KMS-11 (cell line): ENCODE measurements around the gene MTUS2.

Source experiments
- H2AFZ ChIP-seq: fragments of 200-600 bp; sonication (generic); 2 replicates; pipeline ENCODE4 v1.6.1; 2016; ENCODE audit warnings: antibody characterized with exemption, mixed run types, low read depth
- H3K27ac ChIP-seq: fragments of 200-600 bp; sonication (generic); 2 replicates; pipeline ENCODE4 v1.6.1; 2016; ENCODE audit warnings: mild to moderate bottlenecking, mixed run types
- H3K27me3 ChIP-seq: fragments of 200-600 bp; sonication (generic); 2 replicates; pipeline ENCODE4 v1.6.1; 2017; ENCODE audit warnings: mild to moderate bottlenecking, low read depth, mixed run types, moderate library complexity; ENCODE audit not compliant: insufficient read depth
- H3K36me3 ChIP-seq: fragments of 200-600 bp; sonication (generic); 2 replicates; pipeline ENCODE4 v1.6.1; 2017; ENCODE audit warnings: mild to moderate bottlenecking, mixed run types; ENCODE audit not compliant: insufficient read depth
- H3K4me1 ChIP-seq: fragments of 200-600 bp; sonication (generic); 2 replicates; pipeline ENCODE4 v1.6.1; 2016; ENCODE audit warnings: mild to moderate bottlenecking, low read depth, mixed run types; ENCODE audit not compliant: poor library complexity, severe bottlenecking
- H3K4me2 ChIP-seq: fragments of 200-600 bp; sonication (generic); 2 replicates; pipeline ENCODE4 v1.7.0; 2016; ENCODE audit warnings: mild to moderate bottlenecking, mixed run types
- H3K4me3 ChIP-seq: fragments of 200-600 bp; sonication (generic); IDR thresholded peaks from 2 replicates; pipeline ENCODE4 v1.6.1; 2017; ENCODE audit warnings: low read depth, low read length, mixed read lengths; ENCODE audit not compliant: insufficient read depth
- H3K79me2 ChIP-seq: fragments of 200-600 bp; sonication (generic); 2 replicates; pipeline ENCODE4 v1.6.1; 2016; ENCODE audit warnings: low read depth, mixed run types; ENCODE audit not compliant: insufficient read depth
- H3K9ac ChIP-seq: fragments of 200-600 bp; sonication (generic); 2 replicates; pipeline ENCODE4 v1.6.1; 2016; ENCODE audit warnings: mild to moderate bottlenecking, mixed run types
- H4K20me1 ChIP-seq: fragments of 200-600 bp; sonication (generic); 2 replicates; pipeline ENCODE4 v1.6.1; 2016; ENCODE audit warnings: mild to moderate bottlenecking, mixed run types; ENCODE audit not compliant: insufficient read depth
- CTCF ChIP-seq: fragments of 200-600 bp; sonication (generic); conservative IDR thresholded peaks from 2 replicates; pipeline ENCODE4 v1.6.1; 2017; ENCODE audit warnings: low read depth, mild to moderate bottlenecking, antibody characterized with exemption, low read length, moderate library complexity, mixed read lengths

MTUS2 gene

GRCh38 chr13:29514720-29515310 is 694.7 kb downstream of the MTUS2 start:
- peaks cover 3% of the 10 kb centered on the region for H3K4me1 ChIP-seq
- no peak for TF ChIP-seq CTCF
- no peaks in the 10 kb centered on the region for H3K36me3 ChIP-seq
- H3K4me3 ChIP-seq: no peak overlapping the region
- H3K79me2 ChIP-seq: no peaks in the 10 kb centered on the region
- no peaks in the 10 kb centered on the region for H4K20me1 ChIP-seq
- H3K27me3 ChIP-seq: no peaks in the 10 kb centered on the region
- H3K4me2 ChIP-seq: no peak overlapping the region
- H2AFZ ChIP-seq: no peak overlapping the region
- no peak overlapping the region for H3K27ac ChIP-seq
- no peak overlapping the region for H3K9ac ChIP-seq

DNA sequence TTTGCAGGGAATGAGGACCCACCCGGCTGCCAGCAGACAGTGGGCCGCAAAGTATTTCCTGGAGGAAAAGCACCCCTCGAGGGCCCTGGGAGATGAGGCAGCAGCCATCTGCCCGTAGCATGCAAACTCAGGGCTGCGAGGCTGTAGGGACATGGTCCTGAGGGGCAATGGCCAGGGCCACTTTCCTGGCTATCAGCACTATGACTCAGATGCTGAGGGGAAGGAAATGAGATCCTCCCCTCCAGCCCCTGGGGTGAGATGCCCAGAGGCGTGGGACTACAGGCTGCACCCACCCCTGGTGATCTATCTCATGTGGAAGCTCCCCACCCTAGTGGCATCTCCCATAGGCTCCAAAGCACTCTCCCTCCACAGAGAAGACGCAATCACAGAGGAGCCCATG is 695.2 kb downstream of the MTUS2 start:
- Histone ChIP-seq H3K27me3 (no peaks in the 10 kb centered on the region), H3K79me2 (no peaks in the 10 kb centered on the region), H3K4me1 (no peaks in the 10 kb centered on the region), H3K9ac (no peak overlapping the region), H2AFZ (no peak overlapping the region), H3K4me3 (no peak overlapping the region), H3K27ac (no peak overlapping the region), H3K4me2 (no peak overlapping the region), H3K36me3 (no peaks in the 10 kb centered on the region), H4K20me1 (no peaks in the 10 kb centered on the region)
- no peak for TF ChIP-seq CTCF

DNA sequence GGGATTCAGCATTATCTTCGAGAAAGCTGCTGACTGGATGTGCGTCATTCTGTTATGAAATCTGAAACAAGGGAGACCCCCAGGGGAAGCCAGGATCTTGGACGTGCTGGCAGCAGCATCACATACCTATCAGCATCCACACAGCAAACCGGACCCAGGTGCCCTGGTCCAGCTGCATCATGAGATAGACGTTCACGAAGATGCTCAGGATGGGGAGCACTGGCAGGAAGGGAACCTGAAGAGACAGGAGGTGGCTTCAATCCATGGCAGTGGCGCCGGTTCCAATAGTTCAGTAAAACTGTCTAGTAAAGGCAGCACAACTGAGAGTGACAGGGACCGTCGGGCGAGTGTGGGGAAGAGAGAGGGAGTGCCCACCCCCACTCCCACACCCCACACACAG is 695.9 kb downstream of the MTUS2 start:
- Histone ChIP-seq H4K20me1 (no peaks in the 10 kb centered on the region), H3K4me3 (no peak overlapping the region), H3K4me1 (no peaks in the 10 kb centered on the region), H3K27ac (no peak overlapping the region), H3K4me2 (no peak overlapping the region), H3K27me3 (no peaks in the 10 kb centered on the region), H3K79me2 (no peaks in the 10 kb centered on the region), H3K36me3 (no peaks in the 10 kb centered on the region), H3K9ac (no peak overlapping the region), H2AFZ (no peak overlapping the region)
- TF ChIP-seq CTCF: no peak

GRCh38 chr13:29516880-29517279 is 696.7 kb downstream of the MTUS2 start:
- no peaks in the 10 kb centered on the region for H3K79me2 ChIP-seq
- no peak overlapping the region for H3K4me3 ChIP-seq
- no peak overlapping the region for H2AFZ ChIP-seq
- H3K36me3 ChIP-seq: no peaks in the 10 kb centered on the region
- H3K9ac ChIP-seq: no peak overlapping the region
- H4K20me1 ChIP-seq: no peaks in the 10 kb centered on the region
- TF ChIP-seq CTCF: no peak
- no peak overlapping the region for H3K4me2 ChIP-seq
- H3K27ac ChIP-seq: no peak overlapping the region
- H3K27me3 ChIP-seq: no peaks in the 10 kb centered on the region
- H3K4me1 ChIP-seq: no peaks in the 10 kb centered on the region

GRCh38 chr13:29519921-29520320 is 699.8 kb downstream of the MTUS2 start:
- no peaks in the 10 kb centered on the region for H3K79me2 ChIP-seq
- H3K4me1 ChIP-seq: no peaks in the 10 kb centered on the region
- H3K36me3 ChIP-seq: no peaks in the 10 kb centered on the region
- H3K27me3 ChIP-seq: no peaks in the 10 kb centered on the region
- H3K4me3 ChIP-seq: no peak overlapping the region
- no peak overlapping the region for H3K4me2 ChIP-seq
- no peak for TF ChIP-seq CTCF
- H4K20me1 ChIP-seq: no peaks in the 10 kb centered on the region
- H2AFZ ChIP-seq: no peak overlapping the region
- no peak overlapping the region for H3K9ac ChIP-seq
- no peak overlapping the region for H3K27ac ChIP-seq
